OCI-LY3 (cell line): ENCODE measurements around the gene MDP1.
A peak's percentile ranks its signal among the peaks of the same experiment; 100 is the strongest.

Source experiments
- H2AFZ ChIP-seq: fragments of 200-600, 300-600 bp; shearing (Covaris generic); 2 replicates; pipeline ENCODE4 v1.6.0; 2014; ENCODE audit warnings: antibody characterized with exemption, low read depth, low read length
- H3K27ac ChIP-seq: fragments of 200-600, 300-600 bp; sonication (generic); 2 replicates; pipeline ENCODE4 v1.5.1; 2014; ENCODE audit warnings: mild to moderate bottlenecking, low read length, moderate library complexity, mixed read lengths
- H3K27me3 ChIP-seq: fragments of 200-600, 300-600 bp; sonication (generic); 2 replicates; pipeline ENCODE4 v1.6.1; 2014; ENCODE audit warnings: low read depth, low read length, mixed read lengths
- H3K36me3 ChIP-seq: fragments of 200-600, 300-600 bp; sonication (generic); replicated peaks from 2 replicates; pipeline ENCODE3; 2014; ENCODE audit warnings: low read depth, low read length, mixed read lengths
- H3K4me1 ChIP-seq: fragments of 300-600, 200-600 bp; sonication (generic); 2 replicates; pipeline ENCODE4 v1.6.1; 2014; ENCODE audit warnings: low read length, mixed read lengths
- H3K4me2 ChIP-seq: fragments of 200-600, 300-600 bp; sonication (generic); 2 replicates; pipeline ENCODE4 v1.6.1; 2014; ENCODE audit warnings: low read length, mixed read lengths
- H3K4me3 ChIP-seq: fragments of 300-600, 200-600 bp; sonication (generic); 2 replicates; pipeline ENCODE4 v1.5.1; 2014; ENCODE audit warnings: antibody characterized with exemption, mild to moderate bottlenecking, low read length, moderate library complexity
- H3K79me2 ChIP-seq: fragments of 300-600, 200-600 bp; shearing (Covaris generic); 2 replicates; pipeline ENCODE4 v1.6.1; 2014; ENCODE audit warnings: mild to moderate bottlenecking, low read length, mixed read lengths
- H3K9ac ChIP-seq: fragments of 300-600, 200-600 bp; shearing (Covaris generic); 2 replicates; pipeline ENCODE4 v1.6.0; 2014; ENCODE audit warnings: mild to moderate bottlenecking, low read length, moderate library complexity
- H3K9me3 ChIP-seq: fragments of 200-600, 300-600 bp; shearing (Covaris generic); 2 replicates; pipeline ENCODE4 v1.6.1; 2014; ENCODE audit warnings: low read length, mixed read lengths; ENCODE audit not compliant: insufficient read depth
- H4K20me1 ChIP-seq: fragments of 200-600, 300-600 bp; sonication (generic); 2 replicates; pipeline ENCODE4 v1.6.1; 2016; ENCODE audit warnings: low read length, mixed read lengths; ENCODE audit not compliant: insufficient read depth
- EZH2phosphoT487 ChIP-seq: fragments of 200-600 bp; shearing (Covaris generic); IDR thresholded peaks from 2 replicates; pipeline ENCODE4 v1.6.1; 2018; ENCODE audit warnings: antibody characterized with exemption, mixed run types, low read depth
- TF ChIP-seq, protein P1 (sequence below): fragments of 200-600, 300-600 bp; sonication (generic); IDR thresholded peaks from 2 replicates; pipeline ENCODE4 v1.5.1; 2014; ENCODE audit warnings: antibody characterized with exemption, low read length, low read depth

The MDP1 gene

DNA sequence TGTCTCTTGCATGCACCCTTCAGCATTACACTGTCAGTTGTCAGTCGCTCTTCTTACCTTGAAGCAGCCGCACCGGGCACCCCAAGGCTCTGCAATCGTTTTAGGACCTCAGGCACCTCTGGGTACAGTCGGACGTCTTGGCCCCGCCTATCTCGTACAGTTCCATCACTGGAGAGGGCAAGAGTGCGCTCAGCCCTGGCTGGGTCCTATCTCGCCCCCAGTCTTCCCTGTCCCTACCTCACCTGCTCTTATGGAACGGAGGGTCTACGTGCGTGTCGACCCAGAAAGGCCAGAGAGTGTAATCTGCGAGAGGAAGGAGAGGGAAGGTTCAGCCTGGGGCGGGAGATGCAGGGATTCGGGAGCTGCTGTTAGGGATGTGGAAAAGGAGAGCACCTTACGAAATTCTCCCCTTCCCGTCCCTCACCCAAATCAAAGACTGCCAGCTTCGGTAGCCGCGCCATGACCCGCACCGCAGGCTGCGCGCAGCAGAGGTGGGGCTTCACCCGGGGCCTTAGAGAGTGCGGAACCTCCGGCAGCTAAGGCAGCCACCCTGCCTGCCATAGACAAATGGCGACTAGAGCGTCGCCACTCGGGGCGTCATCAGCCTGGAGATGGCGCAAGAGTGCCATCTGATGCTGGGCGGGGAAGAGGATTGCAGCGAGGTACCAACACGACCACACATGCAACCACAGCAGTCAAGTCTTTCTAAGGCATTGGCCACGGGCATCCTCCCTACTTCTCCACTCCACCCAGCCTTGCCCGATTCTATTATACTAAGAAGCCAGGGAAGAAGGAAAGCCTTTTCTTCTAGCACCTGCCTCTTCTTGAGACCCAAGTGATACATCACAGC, at the start of gene MDP1:
TSS of gene MDP1 (minus strand) at position 572 of the 850 bp plus-strand sequence. CDS start at position 461, 111 bp downstream.
- peaks cover under 1% of the 10 kb centered on the region for H3K36me3 ChIP-seq
- no peaks in the 10 kb centered on the region for H3K9me3 ChIP-seq
- H3K9ac ChIP-seq = peak within 1 kb of the TSS; percentile 94
- peak within 1 kb of the TSS; percentile 80; the same call in 1 of the 2 replicates for H2AFZ ChIP-seq
- peaks cover 22% of the 10 kb centered on the region for H3K79me2 ChIP-seq
- no peaks in the 10 kb centered on the region for H3K27me3 ChIP-seq
- peaks cover 20% of the 10 kb centered on the region for H3K4me1 ChIP-seq
- peak within 1 kb of the TSS; percentile 98 for H3K4me3 ChIP-seq
- H4K20me1 ChIP-seq = no peaks in the 10 kb centered on the region
- peak within 1 kb of the TSS; percentile 74 for H3K27ac ChIP-seq
- H3K4me2 ChIP-seq = peak within 1 kb of the TSS; percentile 71
- no peak for TF ChIP-seq EZH2phosphoT487
- TF ChIP-seq, protein P1, sequence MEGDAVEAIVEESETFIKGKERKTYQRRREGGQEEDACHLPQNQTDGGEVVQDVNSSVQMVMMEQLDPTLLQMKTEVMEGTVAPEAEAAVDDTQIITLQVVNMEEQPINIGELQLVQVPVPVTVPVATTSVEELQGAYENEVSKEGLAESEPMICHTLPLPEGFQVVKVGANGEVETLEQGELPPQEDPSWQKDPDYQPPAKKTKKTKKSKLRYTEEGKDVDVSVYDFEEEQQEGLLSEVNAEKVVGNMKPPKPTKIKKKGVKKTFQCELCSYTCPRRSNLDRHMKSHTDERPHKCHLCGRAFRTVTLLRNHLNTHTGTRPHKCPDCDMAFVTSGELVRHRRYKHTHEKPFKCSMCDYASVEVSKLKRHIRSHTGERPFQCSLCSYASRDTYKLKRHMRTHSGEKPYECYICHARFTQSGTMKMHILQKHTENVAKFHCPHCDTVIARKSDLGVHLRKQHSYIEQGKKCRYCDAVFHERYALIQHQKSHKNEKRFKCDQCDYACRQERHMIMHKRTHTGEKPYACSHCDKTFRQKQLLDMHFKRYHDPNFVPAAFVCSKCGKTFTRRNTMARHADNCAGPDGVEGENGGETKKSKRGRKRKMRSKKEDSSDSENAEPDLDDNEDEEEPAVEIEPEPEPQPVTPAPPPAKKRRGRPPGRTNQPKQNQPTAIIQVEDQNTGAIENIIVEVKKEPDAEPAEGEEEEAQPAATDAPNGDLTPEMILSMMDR = peak; percentile 79

GRCh38 chr14:24264298-24264697, 48.4 kb upstream of the MDP1 start:
- no peak overlapping the region for H3K4me2 ChIP-seq
- H3K36me3 ChIP-seq = peaks cover 2% of the 10 kb centered on the region
- H3K27ac ChIP-seq = no peak overlapping the region

DNA sequence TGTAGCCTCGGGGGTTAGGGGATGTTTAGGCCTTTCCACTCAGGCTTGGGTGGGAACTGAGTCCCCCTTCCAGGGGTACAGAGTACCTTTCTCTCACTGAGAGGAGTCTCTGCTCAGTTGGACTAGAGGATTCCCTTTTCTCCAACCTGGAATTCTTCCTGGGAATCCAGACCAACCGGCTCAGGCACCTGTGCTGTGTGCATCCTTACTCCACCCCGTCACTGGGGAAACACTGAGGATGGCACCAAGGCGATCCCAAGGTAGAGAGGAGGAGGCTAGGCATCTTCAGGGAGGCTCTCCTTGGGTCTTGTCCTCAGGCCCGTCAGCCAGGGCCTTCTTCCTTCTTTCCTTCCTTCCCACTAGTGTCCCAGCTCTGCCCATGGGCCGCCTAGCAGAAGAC, 48.0 kb upstream of the MDP1 start:
- Histone ChIP-seq H3K9ac (no peak overlapping the region), H3K27ac (no peak overlapping the region), H3K79me2 (no peaks in the 10 kb centered on the region), H3K27me3 (no peaks in the 10 kb centered on the region), H3K9me3 (no peaks in the 10 kb centered on the region), H4K20me1 (no peaks in the 10 kb centered on the region), H3K4me1 (no peaks in the 10 kb centered on the region), H3K4me3 (no peak overlapping the region), H3K4me2 (no peak overlapping the region), H3K36me3 (peaks cover 2% of the 10 kb centered on the region), H2AFZ (no peak overlapping the region)
- TF ChIP-seq, protein P1 = no peak
- no peak for TF ChIP-seq EZH2phosphoT487

More at GRCh38 chr14:24264298-24264697, 48.4 kb upstream of the MDP1 start:
- Histone ChIP-seq H3K9ac (no peak overlapping the region), H3K4me1 (no peaks in the 10 kb centered on the region), H3K9me3 (no peaks in the 10 kb centered on the region), H3K79me2 (no peaks in the 10 kb centered on the region), H2AFZ (no peak overlapping the region), H3K4me3 (no peak overlapping the region), H3K27me3 (no peaks in the 10 kb centered on the region), H4K20me1 (no peaks in the 10 kb centered on the region)
- TF ChIP-seq, protein P1 = no peak
- no peak for TF ChIP-seq EZH2phosphoT487

DNA sequence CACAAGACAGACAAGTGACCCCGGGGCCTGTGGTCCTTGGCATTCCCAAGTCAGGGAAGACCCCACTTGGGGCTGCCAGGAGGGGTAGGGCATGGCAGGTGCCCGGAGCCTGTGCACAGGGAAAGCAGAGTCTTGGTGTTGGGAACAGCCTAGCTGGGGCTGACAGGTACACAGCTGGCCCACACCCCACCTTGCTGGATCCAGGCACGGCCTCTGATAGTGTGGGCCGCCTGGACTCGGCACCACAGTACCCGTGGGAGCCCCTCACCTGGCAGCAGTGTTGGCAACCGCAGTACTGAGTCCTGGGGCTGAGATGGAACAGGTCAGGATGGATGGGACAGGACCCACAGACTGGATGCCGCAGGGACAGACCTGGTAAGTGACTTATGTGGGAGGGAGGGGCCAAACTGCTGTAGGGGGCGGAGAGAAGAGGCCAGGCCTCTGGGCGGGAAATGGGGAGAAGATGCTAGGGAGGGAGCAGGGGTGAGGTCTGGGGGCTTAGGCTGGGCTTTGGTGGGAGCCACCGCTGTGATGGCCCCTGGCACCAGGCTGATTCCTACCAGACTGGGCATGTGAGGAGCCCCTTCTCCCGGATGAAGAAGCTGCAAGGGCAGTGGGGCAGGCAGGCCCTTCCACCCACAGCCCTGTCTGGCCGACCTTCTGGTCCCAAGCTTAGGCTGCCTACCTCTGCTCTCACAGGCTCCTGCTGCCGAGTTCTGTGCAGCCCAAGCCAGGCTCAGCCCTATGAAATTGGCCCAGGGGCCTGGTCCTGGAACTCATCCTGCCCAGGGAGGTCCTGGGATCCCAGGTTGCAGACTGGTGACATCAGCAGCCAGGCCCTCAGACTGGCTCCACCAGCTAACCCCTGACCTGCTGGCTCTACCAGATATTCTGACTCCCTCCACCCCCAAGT, 47.2 kb upstream of the MDP1 start, which contains the start of gene TGM1:
TSS of gene TGM1 (minus strand) at position 357 of the 913 bp plus-strand sequence. CDS start 825 bp downstream, outside the sequence.
- H3K9me3 ChIP-seq = no peaks in the 10 kb centered on the region
- TF ChIP-seq, protein P1 = no peak
- TF ChIP-seq EZH2phosphoT487 = no peak
- no peak within 1 kb of the TSS for H3K27ac ChIP-seq
- H3K9ac ChIP-seq = no peak within 1 kb of the TSS
- no peaks in the 10 kb centered on the region for H3K4me1 ChIP-seq
- no peaks in the 10 kb centered on the region for H4K20me1 ChIP-seq
- no peak within 1 kb of the TSS for H3K4me3 ChIP-seq
- H2AFZ ChIP-seq = no peak within 1 kb of the TSS
- no peak within 1 kb of the TSS for H3K4me2 ChIP-seq
- no peaks in the 10 kb centered on the region for H3K79me2 ChIP-seq
- no peaks in the 10 kb centered on the region for H3K27me3 ChIP-seq
- H3K36me3 ChIP-seq = peaks cover 2% of the 10 kb centered on the region
